GM12878 (cell line): ENCODE results near the gene TMEM255B. TPM values are rescaled to one million over a fixed set of nuclear protein-coding genes. Genes with fewer than 3 reads are reported as not detected.

Experiments
- ATAC-seq: fragments of 200-7000 bp; cut with Tn5 transposase; 3 replicates; pipeline ENCODE4 v1.9.1; 2020; ENCODE audit warnings: mild to moderate bottlenecking, moderate library complexity
- BruUV-seq: library from RNA; stranded (reverse); fragments of 400-500 nt; replicated peaks from 2 replicates; lab custom pipeline; 2021; lab: Mats Ljungman, UMichigan
- CTCF ChIA-PET: fragments of 300-600 bp; sonication (Branson Sonifier 250); formaldehyde crosslinking; extraction: SDS; loops from one replicate; lab custom pipeline; 2021; ENCODE audit warnings: inconsistent platforms; lab: Yijun Ruan, JAX
- POLR2A ChIA-PET: fragments of 350-600 bp; formaldehyde crosslinking; extraction: SDS; loops from one replicate; lab custom pipeline; 2021; ENCODE audit warnings: inconsistent platforms; lab: Charles Lee
- RAD21 ChIA-PET: fragments of 300-600 bp; sonication (Branson Sonifier 250); formaldehyde crosslinking; loops from one replicate; lab custom pipeline; 2023; ENCODE audit warnings: antibody characterized with exemption; ENCODE audit not compliant: unreplicated experiment; lab: Charles Lee
- SMC1A ChIA-PET: fragments of 300-600 bp; sonication (Branson Sonifier 250); formaldehyde crosslinking; loops from one replicate; lab custom pipeline; 2023; ENCODE audit not compliant: unreplicated experiment, uncharacterized antibody; lab: Charles Lee
- DNase-seq: peaks from one replicate; pipeline ENCODE4 v3.0.0-alpha.2; 2011; ENCODE audit warnings: low read depth, low spot score
- FAIRE-seq: peaks from 3 replicates; lab custom pipeline; 2011; peaks lifted over from hg19 to GRCh38; lab: Jason Lieb, UNC
- H2AFZ ChIP-seq: 2 replicates; pipeline ENCODE4 v1.6.0; 2011; ENCODE audit warnings: low read depth, low read length, control low read depth; ENCODE audit not compliant: control insufficient read depth
- H3K27ac ChIP-seq: 2 replicates; pipeline ENCODE4 v1.5.1; 2011; ENCODE audit warnings: control low read depth; ENCODE audit not compliant: control insufficient read depth, insufficient read depth
- H3K27me3 ChIP-seq, 2 experiments: replicated peaks in 1 of 2; 2 replicates each; pipeline versions ENCODE4 v1.6.0 to v1.6.1; 2011; ENCODE audit warnings: low read length in 1 of 2; ENCODE audit not compliant: control insufficient read depth in 2 of 2, insufficient read depth in 2 of 2
- H3K36me3 ChIP-seq, 2 experiments: 2 replicates each; pipeline ENCODE4 v1.5.1; 2011; ENCODE audit warnings: low read length in 1 of 2; ENCODE audit not compliant: control insufficient read depth in 2 of 2, insufficient read depth in 2 of 2
- H3K4me1 ChIP-seq: 2 replicates; pipeline ENCODE4 v1.6.1; 2011; ENCODE audit warnings: mild to moderate bottlenecking, low read length, moderate library complexity, mixed read lengths; ENCODE audit not compliant: control insufficient read depth, insufficient read depth
- H3K4me2 ChIP-seq: 2 replicates; pipeline ENCODE4 v1.6.0; 2011; ENCODE audit warnings: control low read depth; ENCODE audit not compliant: control insufficient read depth, insufficient read depth
- H3K4me3 ChIP-seq: fragments of 200-600 bp; sonication (generic); 2 replicates; pipeline ENCODE4 v1.5.1; 2016
- H3K79me2 ChIP-seq: 2 replicates; pipeline ENCODE4 v1.6.0; 2011; ENCODE audit warnings: low read length; ENCODE audit not compliant: control insufficient read depth, insufficient read depth
- H3K9ac ChIP-seq: 2 replicates; pipeline ENCODE4 v1.8.0; 2011; ENCODE audit warnings: low read length, control low read depth, mixed read lengths; ENCODE audit not compliant: control insufficient read depth, insufficient read depth
- H3K9me3 ChIP-seq: replicated peaks from 3 replicates; pipeline ENCODE4 v1.5.1; 2011; ENCODE audit warnings: mild to moderate bottlenecking, low read length; ENCODE audit not compliant: control insufficient read depth, insufficient read depth
- H4K20me1 ChIP-seq: 2 replicates; pipeline ENCODE4 v1.6.0; 2011; ENCODE audit not compliant: control insufficient read depth, insufficient read depth
- CBFB ChIP-seq: IDR thresholded peaks from 2 replicates; pipeline ENCODE4 v1.6.1; 2016; ENCODE audit warnings: antibody characterized with exemption, low read depth
- CBX5 ChIP-seq: sonication (generic); IDR thresholded peaks from 2 replicates; pipeline ENCODE4 v1.6.1; 2016; ENCODE audit warnings: low read depth, moderate library complexity, mild to moderate bottlenecking, inconsistent platforms
- EGR1 ChIP-seq, 2 experiments: IDR thresholded peaks; 1 replicate in 1 of 2; 2 replicates in 1 of 2; pipeline ENCODE4 v1.6.1; 2011 to 2012; ENCODE audit warnings: low read depth in 2 of 2, low read length in 2 of 2, borderline replicate concordance in 1 of 2, mild to moderate bottlenecking in 1 of 2, moderate library complexity in 1 of 2
- HDGF ChIP-seq: fragments of 450-650 bp; IDR thresholded peaks from 2 replicates; pipeline ENCODE4 v1.6.1; 2016; ENCODE audit warnings: antibody characterized with exemption
- IKZF1 ChIP-seq: fragments of 450-650 bp; conservative IDR thresholded peaks from 2 replicates; pipeline ENCODE4 v1.6.1; 2017; ENCODE audit warnings: antibody characterized with exemption, mild to moderate bottlenecking
- MTA3 ChIP-seq: IDR thresholded peaks from 2 replicates; pipeline ENCODE4 v1.6.1; 2012; ENCODE audit warnings: low read length, inconsistent platforms, borderline replicate concordance
- NFYA ChIP-seq: IDR thresholded peaks from 2 replicates; pipeline ENCODE4 v1.6.1; 2011; ENCODE audit warnings: low read depth, mild to moderate bottlenecking, low read length, improper control_type of control experiment, borderline replicate concordance
- NR2F1 ChIP-seq: fragments of 450-650 bp; conservative IDR thresholded peaks from 2 replicates; pipeline ENCODE4 v1.6.1; 2017; ENCODE audit warnings: mild to moderate bottlenecking
- POU2F2 ChIP-seq: IDR thresholded peaks from 3 replicates; pipeline ENCODE4 v1.6.1; 2011; ENCODE audit warnings: low read depth, mild to moderate bottlenecking, low read length, borderline replicate concordance
- SIN3A ChIP-seq: IDR thresholded peaks from 2 replicates; pipeline ENCODE4 v1.6.1; 2012; ENCODE audit warnings: low read depth, low read length, improper control_type of control experiment
- SREBF2 ChIP-seq: IDR thresholded peaks from 2 replicates; pipeline ENCODE4 v1.6.1; 2012; ENCODE audit warnings: mild to moderate bottlenecking, low read length
- SRF ChIP-seq, 2 experiments: IDR thresholded peaks; 2 replicates each; pipeline ENCODE4 v1.6.1; 2011; ENCODE audit warnings: low read depth in 2 of 2, low read length in 2 of 2, mild to moderate bottlenecking in 1 of 2, moderate library complexity in 1 of 2
- ZNF622 ChIP-seq: fragments of 450-650 bp; IDR thresholded peaks from 2 replicates; pipeline ENCODE4 v1.6.1; 2017; ENCODE audit warnings: mild to moderate bottlenecking, inconsistent platforms
- WGBS: methylation state at CpG from one replicate; pipeline ENCODE4 v1.1.6; 2016; ENCODE audit warnings: low lambda C conversion rate; ENCODE audit not compliant: insufficient replicate concordance, insufficient coverage; ENCODE audit errors: missing lambda C conversion rate; 5-methylcytosine and 5-hydroxymethylcytosine counted together
- in situ Hi-C: fragments of 300-500 bp; cut with MboI; formaldehyde crosslinking; loops from 9 replicates; pipeline ENCODE4 v1.14.3; 2018; ENCODE audit warnings: mixed read lengths
- intact Hi-C: fragments of 100-400 bp; cut with micrococcal nuclease; formaldehyde crosslinking; loops from one replicate; pipeline ENCODE4 v1.14.2; 2022; ENCODE audit not compliant: unreplicated experiment
- polyA plus RNA-seq, 11 experiments: library from polyadenylated mRNA; depleted of rRNA in 4 of 11; unstranded in 6 of 11; stranded (reverse) in 5 of 11; fragments of >200 nt; fragmentation: Nextera tagmentation in 4 of 11; fragmentation: Illumina TruSeq in 1 of 11; extraction: Ambion mirVana in 4 of 11; extraction: Trizol in 1 of 11; gene quantifications; 1 replicate in 1 of 11; 2 replicates in 10 of 11; pipeline versions ENCODE4 v1.2.1 to v1.2.3, GENCODE V29; 2011 to 2016; ENCODE audit warnings: inconsistent platforms in 2 of 11, missing spikeins in 2 of 11, low read depth in 1 of 11
- total RNA-seq, 4 experiments: library from RNA; depleted of rRNA in 3 of 4; stranded (reverse); fragments of >200 nt in 3 of 4; fragmentation: Illumina TruSeq in 1 of 4; extraction: Trizol in 1 of 4; gene quantifications; 2 replicates each; pipeline versions ENCODE4 v1.2.1 to v1.2.3, GENCODE V29; 2013 to 2021
- TF ChIP-seq, protein P1 (sequence below): IDR thresholded peaks from 2 replicates; pipeline ENCODE4 v1.6.1; 2012; ENCODE audit warnings: improper control_type of control experiment, low read depth, low read length; ENCODE audit not compliant: insufficient replicate concordance

TMEM255B gene
- total and polyA plus RNA-seq, 10 of the 15 experiments (the other 5 are each of a cell fraction or from before 2014, with no cell fraction given): 0.04 to 0.62 (median 0.13) TPM; not detected in 3

DNA sequence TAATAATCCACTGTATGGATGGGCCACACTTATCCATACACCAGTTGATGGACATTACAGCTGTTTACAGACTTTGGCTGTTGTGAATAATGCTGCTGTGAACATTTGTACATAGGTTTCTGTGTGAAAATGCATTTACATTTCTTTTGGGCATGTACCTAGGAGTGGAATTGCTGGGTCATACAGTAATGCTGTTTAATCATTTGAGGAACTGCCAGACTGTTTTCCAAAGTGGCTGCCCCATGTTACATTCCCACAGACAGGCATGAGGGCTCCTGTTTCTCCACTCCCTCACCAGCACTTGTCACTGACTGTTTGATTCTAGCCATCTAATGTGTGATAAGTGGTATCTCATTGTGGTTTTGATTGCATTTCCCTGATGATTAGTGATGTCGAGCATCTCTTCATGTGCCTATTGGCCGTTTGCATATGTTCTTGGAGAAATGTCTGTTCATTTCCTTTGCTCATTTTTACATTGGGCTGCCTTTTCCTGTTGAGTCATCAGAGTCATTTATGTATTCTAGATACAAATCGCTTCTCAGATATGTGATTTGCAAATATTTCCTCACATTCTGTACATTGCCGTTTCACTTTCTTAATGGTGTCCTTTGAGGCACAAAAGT lies 12.8 kb downstream of the TMEM255B start:
- Histone ChIP-seq H3K79me2 (no peaks in the 10 kb centered on the region), H3K36me3 (no peaks in the 10 kb centered on the region), H3K4me2 (no peak overlapping the region), H3K4me3 (no peak overlapping the region), H2AFZ (no peak overlapping the region), H3K27me3 (no peaks in the 10 kb centered on the region; a peak in 1 of 4 replicates), H3K4me1 (no peaks in the 10 kb centered on the region), H3K27ac (no peak overlapping the region), H3K9ac (no peak overlapping the region), H4K20me1 (no peaks in the 10 kb centered on the region), H3K9me3 (no peaks in the 10 kb centered on the region)
- SMC1A ChIA-PET: no interaction called here
- no peak for DNase-seq
- POLR2A ChIA-PET: no interaction called here
- BruUV-seq: no TSS peak
- 2% methylated on average over 4 of the region's 4 CpGs for WGBS
- no peak for ATAC-seq
- no peak for FAIRE-seq
- RAD21 ChIA-PET: no interaction called here
- intact Hi-C loops (no loop called here), in situ Hi-C loops (no loop called here)
- TF ChIP-seq SIN3A (no peak), CBFB (no peak), MTA3 (no peak), SRF (IDR thresholded peaks at IDR 0.05; ENCODE audit: low read depth in 2 of 2, low read length in 2 of 2) (no peak), ZNF622 (no peak), HDGF (no peak), SREBF2 (no peak), NFYA (no peak), CBX5 (no peak), EGR1 (IDR thresholded peaks at IDR 0.05; ENCODE audit: borderline replicate concordance in 1 of 2, low read depth in 2 of 2, low read length in 2 of 2) (no peak), IKZF1 (no peak), NR2F1 (no peak), POU2F2 (no peak)
- TF ChIP-seq, protein P1, sequence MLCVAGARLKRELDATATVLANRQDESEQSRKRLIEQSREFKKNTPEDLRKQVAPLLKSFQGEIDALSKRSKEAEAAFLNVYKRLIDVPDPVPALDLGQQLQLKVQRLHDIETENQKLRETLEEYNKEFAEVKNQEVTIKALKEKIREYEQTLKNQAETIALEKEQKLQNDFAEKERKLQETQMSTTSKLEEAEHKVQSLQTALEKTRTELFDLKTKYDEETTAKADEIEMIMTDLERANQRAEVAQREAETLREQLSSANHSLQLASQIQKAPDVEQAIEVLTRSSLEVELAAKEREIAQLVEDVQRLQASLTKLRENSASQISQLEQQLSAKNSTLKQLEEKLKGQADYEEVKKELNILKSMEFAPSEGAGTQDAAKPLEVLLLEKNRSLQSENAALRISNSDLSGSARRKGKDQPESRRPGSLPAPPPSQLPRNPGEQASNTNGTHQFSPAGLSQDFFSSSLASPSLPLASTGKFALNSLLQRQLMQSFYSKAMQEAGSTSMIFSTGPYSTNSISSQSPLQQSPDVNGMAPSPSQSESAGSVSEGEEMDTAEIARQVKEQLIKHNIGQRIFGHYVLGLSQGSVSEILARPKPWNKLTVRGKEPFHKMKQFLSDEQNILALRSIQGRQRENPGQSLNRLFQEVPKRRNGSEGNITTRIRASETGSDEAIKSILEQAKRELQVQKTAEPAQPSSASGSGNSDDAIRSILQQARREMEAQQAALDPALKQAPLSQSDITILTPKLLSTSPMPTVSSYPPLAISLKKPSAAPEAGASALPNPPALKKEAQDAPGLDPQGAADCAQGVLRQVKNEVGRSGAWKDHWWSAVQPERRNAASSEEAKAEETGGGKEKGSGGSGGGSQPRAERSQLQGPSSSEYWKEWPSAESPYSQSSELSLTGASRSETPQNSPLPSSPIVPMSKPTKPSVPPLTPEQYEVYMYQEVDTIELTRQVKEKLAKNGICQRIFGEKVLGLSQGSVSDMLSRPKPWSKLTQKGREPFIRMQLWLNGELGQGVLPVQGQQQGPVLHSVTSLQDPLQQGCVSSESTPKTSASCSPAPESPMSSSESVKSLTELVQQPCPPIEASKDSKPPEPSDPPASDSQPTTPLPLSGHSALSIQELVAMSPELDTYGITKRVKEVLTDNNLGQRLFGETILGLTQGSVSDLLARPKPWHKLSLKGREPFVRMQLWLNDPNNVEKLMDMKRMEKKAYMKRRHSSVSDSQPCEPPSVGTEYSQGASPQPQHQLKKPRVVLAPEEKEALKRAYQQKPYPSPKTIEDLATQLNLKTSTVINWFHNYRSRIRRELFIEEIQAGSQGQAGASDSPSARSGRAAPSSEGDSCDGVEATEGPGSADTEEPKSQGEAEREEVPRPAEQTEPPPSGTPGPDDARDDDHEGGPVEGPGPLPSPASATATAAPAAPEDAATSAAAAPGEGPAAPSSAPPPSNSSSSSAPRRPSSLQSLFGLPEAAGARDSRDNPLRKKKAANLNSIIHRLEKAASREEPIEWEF: no peak
- CTCF ChIA-PET: no interaction called here
